ENCODE measurements around the gene ACTL7B. TPM values are rescaled to one million over a fixed set of nuclear protein-coding genes. Genes with fewer than 3 reads are reported as not detected.
"Not testable (repeated sequence)": the region's sequence is repeated elsewhere in the genome, so short reads cannot be mapped to it uniquely, and the experiment has no call there.

ACTL7B gene
- total RNA-seq, 4 donors from 2014 or later = 0.19 to 0.26 TPM; not detected in 2

DNA sequence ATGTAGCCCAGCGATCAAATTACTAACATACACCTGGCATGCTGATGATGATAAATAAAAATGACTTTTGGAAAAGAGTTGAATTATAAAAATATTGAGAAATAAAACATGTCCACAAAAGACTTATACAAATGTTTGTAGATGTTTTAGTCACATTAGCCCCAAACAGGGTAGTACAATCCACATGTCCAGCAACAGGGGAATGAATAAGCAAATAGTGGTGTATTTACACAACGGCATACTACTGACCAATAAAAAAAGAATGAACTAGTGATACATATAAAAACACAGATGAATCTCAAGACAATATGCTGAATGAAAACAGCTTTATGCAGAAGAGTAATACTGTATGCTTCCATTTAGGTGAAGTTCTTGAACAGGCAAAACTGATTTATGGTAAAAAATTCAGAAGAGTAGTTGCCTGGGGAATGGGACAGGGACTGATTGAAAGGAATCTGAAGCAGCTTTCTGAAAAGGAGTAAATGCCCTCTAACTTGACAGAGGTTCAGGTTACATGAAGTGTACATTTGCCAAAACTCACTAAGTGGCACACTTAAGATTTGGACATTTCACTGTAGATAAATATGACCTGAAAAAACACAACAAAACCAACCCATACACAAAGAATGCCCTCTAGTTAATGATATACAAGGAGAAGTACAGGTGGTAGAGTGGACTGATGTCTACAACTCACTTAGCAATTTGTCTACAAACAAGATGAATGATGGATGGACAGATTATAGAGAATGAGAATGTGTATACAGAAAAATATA is 41.7 kb upstream of the ACTL7B start:
- DNase-seq (ENCODE audit: low spot score in 2 of 2) = no peak
- H3K4me1 ChIP-seq = no peaks in the 10 kb centered on the region
- no peaks in the 10 kb centered on the region for H3K9me3 ChIP-seq
- H3K36me3 ChIP-seq = peaks cover 91% of the 10 kb centered on the region
- no peak overlapping the region for H3K4me3 ChIP-seq
- WGBS = 98% methylated on average over 2 of the region's 2 CpGs
- TF ChIP-seq EP300 (IDR thresholded peaks at IDR 0.05) (no peak), POLR2A (IDR thresholded peaks at IDR 0.05) (no peak), POLR2AphosphoS5 (IDR thresholded peaks at IDR 0.05) (no peak)
- TF ChIP-seq, protein P1, sequence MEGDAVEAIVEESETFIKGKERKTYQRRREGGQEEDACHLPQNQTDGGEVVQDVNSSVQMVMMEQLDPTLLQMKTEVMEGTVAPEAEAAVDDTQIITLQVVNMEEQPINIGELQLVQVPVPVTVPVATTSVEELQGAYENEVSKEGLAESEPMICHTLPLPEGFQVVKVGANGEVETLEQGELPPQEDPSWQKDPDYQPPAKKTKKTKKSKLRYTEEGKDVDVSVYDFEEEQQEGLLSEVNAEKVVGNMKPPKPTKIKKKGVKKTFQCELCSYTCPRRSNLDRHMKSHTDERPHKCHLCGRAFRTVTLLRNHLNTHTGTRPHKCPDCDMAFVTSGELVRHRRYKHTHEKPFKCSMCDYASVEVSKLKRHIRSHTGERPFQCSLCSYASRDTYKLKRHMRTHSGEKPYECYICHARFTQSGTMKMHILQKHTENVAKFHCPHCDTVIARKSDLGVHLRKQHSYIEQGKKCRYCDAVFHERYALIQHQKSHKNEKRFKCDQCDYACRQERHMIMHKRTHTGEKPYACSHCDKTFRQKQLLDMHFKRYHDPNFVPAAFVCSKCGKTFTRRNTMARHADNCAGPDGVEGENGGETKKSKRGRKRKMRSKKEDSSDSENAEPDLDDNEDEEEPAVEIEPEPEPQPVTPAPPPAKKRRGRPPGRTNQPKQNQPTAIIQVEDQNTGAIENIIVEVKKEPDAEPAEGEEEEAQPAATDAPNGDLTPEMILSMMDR (IDR thresholded peaks at IDR 0.05) = no peak
- no peaks in the 10 kb centered on the region for H3K27me3 ChIP-seq
- no peak overlapping the region for H3K27ac ChIP-seq

DNA sequence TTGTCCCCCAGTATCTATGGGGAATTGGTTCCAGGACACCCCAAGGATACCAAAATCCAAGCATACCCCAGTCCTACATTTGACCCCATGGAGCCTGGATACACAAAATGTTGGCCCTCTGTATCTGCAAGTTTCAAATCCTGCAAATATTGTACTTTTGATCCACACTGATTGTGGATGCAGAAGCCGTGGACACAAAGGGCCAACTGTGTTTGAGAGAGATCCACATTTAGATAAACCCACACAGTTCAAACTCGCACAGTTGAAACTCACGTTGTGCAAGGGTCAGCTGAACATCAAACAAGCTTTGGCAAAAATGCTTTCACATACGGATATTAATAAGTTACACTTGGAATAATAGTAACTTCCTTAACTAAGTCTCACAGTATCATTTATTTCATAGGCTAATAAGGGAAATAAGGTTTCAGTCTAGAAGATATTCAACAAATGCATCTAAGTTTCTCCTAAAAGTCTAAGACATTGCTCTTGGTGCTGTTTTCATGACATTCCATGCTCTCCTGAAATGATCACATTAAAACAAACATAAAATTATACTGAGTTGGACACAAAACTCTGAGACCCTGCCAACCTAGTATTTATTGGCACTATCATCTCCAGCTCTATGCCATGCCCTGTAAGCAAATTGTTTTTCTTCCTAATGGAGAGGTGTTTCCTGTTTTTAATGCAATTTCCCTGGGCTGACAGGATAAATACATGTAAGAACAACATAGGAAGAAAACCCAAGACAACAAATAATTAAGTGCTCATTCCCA is 38.6 kb upstream of the ACTL7B start:
- H3K27ac ChIP-seq = no peak overlapping the region
- H3K9me3 ChIP-seq = no peaks in the 10 kb centered on the region
- no peak for DNase-seq (ENCODE audit: low spot score in 2 of 2)
- peaks cover 92% of the 10 kb centered on the region for H3K36me3 ChIP-seq
- WGBS = 83% methylated on average over 4 of the region's 4 CpGs
- no peak overlapping the region for H3K4me3 ChIP-seq
- no peak for TF ChIP-seq POLR2A (IDR thresholded peaks at IDR 0.05)
- TF ChIP-seq, protein P1 (IDR thresholded peaks at IDR 0.05) = no peak
- no peak for TF ChIP-seq POLR2AphosphoS5 (IDR thresholded peaks at IDR 0.05)
- no peak for TF ChIP-seq EP300 (IDR thresholded peaks at IDR 0.05)
- no peaks in the 10 kb centered on the region for H3K27me3 ChIP-seq
- no peaks in the 10 kb centered on the region for H3K4me1 ChIP-seq

DNA sequence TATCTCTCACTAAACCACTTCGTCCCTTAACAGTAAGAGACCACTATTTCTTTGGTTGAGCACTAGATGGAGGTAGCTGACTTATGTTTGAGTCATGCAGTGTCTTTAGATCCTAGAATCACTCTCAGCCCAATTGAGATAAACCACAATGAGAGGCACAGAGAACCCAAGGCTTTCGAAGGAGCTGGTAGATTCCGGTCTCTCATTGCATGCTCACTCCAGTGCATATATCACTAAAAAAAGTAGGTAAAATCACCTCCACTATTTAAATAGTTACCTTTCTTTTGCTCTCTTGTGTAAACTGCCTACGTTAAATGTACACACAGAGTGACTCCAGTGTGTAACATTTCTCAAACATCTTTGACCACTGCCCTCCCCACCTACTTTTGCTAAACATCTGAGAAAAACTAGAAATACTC is 33.9 kb upstream of the ACTL7B start:
- Histone ChIP-seq H3K9me3 (no peaks in the 10 kb centered on the region), H3K27ac (no peak overlapping the region), H3K27me3 (no peaks in the 10 kb centered on the region), H3K4me1 (peaks cover 6% of the 10 kb centered on the region), H3K36me3 (peaks cover 76% of the 10 kb centered on the region), H3K4me3 (no peak overlapping the region)
- DNase-seq (ENCODE audit: low spot score in 2 of 2) = no peak
- no peak for TF ChIP-seq POLR2A (IDR thresholded peaks at IDR 0.05)
- TF ChIP-seq POLR2AphosphoS5 (IDR thresholded peaks at IDR 0.05) = no peak
- TF ChIP-seq EP300 (IDR thresholded peaks at IDR 0.05) = no peak
- TF ChIP-seq, protein P1 (IDR thresholded peaks at IDR 0.05) = no peak
- 96% methylated on average over 4 of the region's 4 CpGs for WGBS

DNA sequence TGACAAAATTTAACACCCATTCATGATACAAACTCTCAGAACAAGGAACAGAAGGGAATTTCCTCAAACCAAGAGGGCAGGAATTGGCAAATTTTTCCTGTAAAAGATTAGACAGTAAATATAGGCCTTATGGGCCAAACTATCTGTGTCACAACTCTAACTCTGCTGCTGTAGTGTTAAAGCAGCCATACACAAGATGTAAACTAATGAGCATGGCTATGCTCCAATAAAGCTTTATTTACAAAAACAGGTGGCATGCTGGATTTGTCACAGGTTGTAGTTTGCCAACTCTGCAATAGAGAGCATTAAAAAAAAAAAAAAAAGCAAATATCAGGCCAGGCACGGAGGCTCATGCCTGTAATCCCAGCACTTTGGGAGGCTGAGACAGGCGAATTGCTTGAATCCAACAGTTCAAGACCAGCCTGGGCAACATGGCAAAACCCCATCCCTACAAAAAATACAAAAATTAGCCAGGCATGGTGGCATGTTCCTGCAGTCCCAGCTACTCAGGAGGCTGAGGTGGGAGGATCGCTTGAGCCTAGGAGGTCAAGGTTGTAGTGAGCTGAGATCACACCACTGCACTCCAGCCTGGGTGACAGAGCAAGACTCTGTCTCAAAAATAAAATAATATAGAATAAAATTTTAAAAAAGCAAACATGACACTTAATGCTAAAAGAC is 30.9 kb upstream of the ACTL7B start:
- WGBS = 79% methylated on average over 3 of the region's 3 CpGs
- H3K4me3 ChIP-seq; H3K9me3 ChIP-seq; H3K4me1 ChIP-seq; DNase-seq (ENCODE audit: low spot score in 2 of 2); H3K27ac ChIP-seq; H3K27me3 ChIP-seq: not testable (repeated sequence)
- H3K36me3 ChIP-seq = peaks cover 61% of the 10 kb centered on the region

DNA sequence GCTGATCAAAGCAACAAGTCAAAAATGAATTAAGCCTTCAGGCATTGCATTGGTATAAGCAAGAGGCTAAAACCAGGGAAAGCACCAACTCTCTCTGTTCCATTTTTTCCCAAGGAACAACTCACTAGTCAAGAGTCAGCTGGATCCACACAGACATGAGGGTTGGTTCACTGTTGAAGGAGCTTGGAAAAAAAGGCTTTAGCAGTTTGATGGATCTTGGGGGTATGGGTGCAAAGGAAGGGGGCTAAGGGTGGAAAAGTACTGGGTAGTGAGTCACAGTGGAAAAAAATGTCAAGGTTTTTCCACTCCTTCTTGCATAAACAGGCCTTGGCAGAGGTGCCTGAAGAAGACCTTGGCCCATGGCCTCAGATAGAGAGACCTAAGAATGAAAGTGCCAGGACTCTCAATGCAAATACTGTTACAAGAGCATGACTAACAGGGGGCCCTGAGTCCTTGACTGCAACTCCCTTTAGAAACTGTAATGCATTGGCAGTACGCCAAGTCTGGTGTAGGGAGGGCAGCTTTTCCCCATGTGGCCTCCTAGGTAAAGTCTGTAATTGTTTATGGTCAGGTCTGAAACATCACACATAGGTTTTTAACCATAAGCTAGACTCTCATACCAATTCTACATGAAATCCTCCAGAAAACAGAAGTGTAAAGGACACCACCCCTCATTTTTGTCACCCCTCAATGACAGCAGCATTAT is 30.0 kb upstream of the ACTL7B start:
- Histone ChIP-seq H3K27me3 (no peaks in the 10 kb centered on the region), H3K4me3 (no peak overlapping the region), H3K36me3 (peaks cover 54% of the 10 kb centered on the region), H3K27ac (no peak overlapping the region), H3K9me3 (no peaks in the 10 kb centered on the region), H3K4me1 (peaks cover 6% of the 10 kb centered on the region)
- no peak for DNase-seq (ENCODE audit: low spot score in 2 of 2)
- TF ChIP-seq POLR2AphosphoS5 (IDR thresholded peaks at IDR 0.05) = no peak
- TF ChIP-seq POLR2A (IDR thresholded peaks at IDR 0.05) = no peak
- TF ChIP-seq EP300 (IDR thresholded peaks at IDR 0.05) = no peak
- TF ChIP-seq, protein P1 (IDR thresholded peaks at IDR 0.05) = no peak
- WGBS = 33% methylated on average over 1 of the region's 1 CpG

All from suprapubic skin (tissue), 4 donors.